Daoy (cell line): ENCODE measurements around the gene ORMDL3. TPM values are rescaled to one million over a fixed set of nuclear protein-coding genes. Genes with fewer than 3 reads are reported as not detected.

Source experiments
- DNase-seq: peaks from one replicate; pipeline ENCODE4 v3.0.0-alpha.2; 2015; ENCODE audit warnings: low read depth
- total RNA-seq: library from RNA; depleted of rRNA; stranded (reverse); fragments of >200 nt; shearing (Covaris generic); gene quantifications from 2 replicates; pipeline ENCODE4 v1.2.3, GENCODE V29; 2014; rRNA removed

The ORMDL3 gene
- 23.3 and 27.1 TPM in 2 replicates for total RNA-seq

- DNase-seq = peak; percentile 91
These were observed at the start of gene ORMDL3, which contains the start of gene LRRC3C for GRCh38 chr17:39927101-39927928. TSS of gene ORMDL3 (minus strand) at chr17:39927601. CDS start at chr17:39924203, 3,398 bp downstream. TSS of gene LRRC3C (plus strand) at chr17:39927732. CDS start at chr17:39941524, 13,792 bp downstream.

- no peak for DNase-seq
These were observed 48.4 kb upstream of the ORMDL3 start for GRCh38 chr17:39975801-39976200.

GRCh38 chr17:39974433-39974832, 47.0 kb upstream of the ORMDL3 start:
- DNase-seq = no peak

GRCh38 chr17:39973496-39973895, 46.1 kb upstream of the ORMDL3 start:
- no peak for DNase-seq

- no peak for DNase-seq
These were observed 44.9 kb upstream of the ORMDL3 start for GRCh38 chr17:39972271-39972670.

GRCh38 chr17:39971076-39971603, 43.7 kb upstream of the ORMDL3 start:
- no peak for DNase-seq

- DNase-seq = no peak
These were observed 42.8 kb upstream of the ORMDL3 start for GRCh38 chr17:39970157-39970692.

- DNase-seq = no peak
These were observed 42.0 kb upstream of the ORMDL3 start for GRCh38 chr17:39969375-39969774.

GRCh38 chr17:39968761-39969160, 41.4 kb upstream of the ORMDL3 start:
- no peak for DNase-seq

- no peak for DNase-seq
These were observed 39.4 kb upstream of the ORMDL3 start for GRCh38 chr17:39966771-39967170.

GRCh38 chr17:39965017-39965699, 37.8 kb upstream of the ORMDL3 start:
- DNase-seq = no peak

- DNase-seq = no peak
These were observed 36.4 kb upstream of the ORMDL3 start for GRCh38 chr17:39963829-39964228.

GRCh38 chr17:39962642-39963220, 35.3 kb upstream of the ORMDL3 start, which contains the start of gene GSDMA:
TSS of gene GSDMA (plus strand) at chr17:39963004. CDS start at chr17:39965688, 2,684 bp downstream.
- no peak for DNase-seq

GRCh38 chr17:39960524-39961041, 33.2 kb upstream of the ORMDL3 start:
- DNase-seq = no peak

GRCh38 chr17:39955726-39956225, 28.4 kb upstream of the ORMDL3 start:
- no peak for DNase-seq

- DNase-seq = no peak
These were observed 27.5 kb upstream of the ORMDL3 start for GRCh38 chr17:39954876-39955275.

GRCh38 chr17:39953471-39953888, 26.1 kb upstream of the ORMDL3 start:
- DNase-seq = no peak

- DNase-seq = peak; percentile 93
These were observed 25.5 kb upstream of the ORMDL3 start for GRCh38 chr17:39952680-39953470.

GRCh38 chr17:39951924-39952679, 24.7 kb upstream of the ORMDL3 start:
- no peak for DNase-seq

- DNase-seq = no peak
These were observed 23.5 kb upstream of the ORMDL3 start for GRCh38 chr17:39950871-39951348.
